Measurements from ENCODE around the gene POU6F2. TPM values are rescaled to one million over a fixed set of nuclear protein-coding genes. Genes with fewer than 3 reads are reported as not detected.
"Not testable (repeated sequence)": the region's sequence is repeated elsewhere in the genome, so short reads cannot be mapped to it uniquely, and the experiment has no call there.

POU6F2 gene
- total RNA-seq, 1 donor from 2014 or later = 0.24 TPM

DNA sequence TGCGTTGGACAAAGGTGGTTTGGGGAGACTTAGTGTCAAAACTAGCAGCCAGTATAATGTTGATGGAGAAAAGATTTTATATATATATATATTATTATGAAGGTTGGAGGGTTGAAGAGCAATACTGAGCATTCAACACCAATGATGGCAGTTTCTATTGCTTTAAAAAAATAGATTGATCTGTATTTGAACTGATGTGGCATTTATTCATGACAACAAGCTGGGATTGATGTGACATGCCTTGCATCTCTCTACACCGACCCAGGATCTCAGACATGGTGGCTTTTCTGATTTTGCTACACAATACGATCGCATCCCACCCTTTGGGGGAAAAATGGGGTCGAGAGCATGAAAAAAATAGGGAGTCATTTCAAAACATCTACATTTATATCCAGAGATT is 175.4 kb downstream of the POU6F2 start:
- ATAC-seq = no peak

DNA sequence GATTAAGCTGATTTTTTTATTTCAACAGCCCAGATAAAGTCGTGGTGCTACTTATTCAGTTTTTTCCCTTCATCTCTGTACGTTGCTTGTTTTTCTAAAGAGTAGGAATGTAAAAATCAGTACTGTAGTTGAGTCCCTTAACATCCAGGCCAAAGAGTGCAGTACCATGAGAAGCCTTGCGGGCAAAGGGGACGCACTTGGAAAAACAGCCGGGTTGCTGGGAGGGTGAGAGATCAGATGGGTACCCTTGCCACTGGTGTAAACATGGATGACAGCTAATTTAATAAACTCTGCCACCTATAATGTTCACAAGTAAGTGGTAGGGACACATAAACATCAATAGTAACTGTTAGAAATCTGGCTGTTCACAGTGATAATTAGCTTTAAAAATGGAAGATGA is 175.9 kb downstream of the POU6F2 start:
- DNase-seq (ENCODE audit: missing footprints) = no peak
- intact Hi-C loops (cut with DNase I) = no loop called here
- ATAC-seq = no peak

More for the DNA sequence above, 175.4 kb downstream of the POU6F2 start:
- DNase-seq (ENCODE audit: missing footprints) = no peak
- intact Hi-C loops (cut with DNase I) = no loop called here

DNA sequence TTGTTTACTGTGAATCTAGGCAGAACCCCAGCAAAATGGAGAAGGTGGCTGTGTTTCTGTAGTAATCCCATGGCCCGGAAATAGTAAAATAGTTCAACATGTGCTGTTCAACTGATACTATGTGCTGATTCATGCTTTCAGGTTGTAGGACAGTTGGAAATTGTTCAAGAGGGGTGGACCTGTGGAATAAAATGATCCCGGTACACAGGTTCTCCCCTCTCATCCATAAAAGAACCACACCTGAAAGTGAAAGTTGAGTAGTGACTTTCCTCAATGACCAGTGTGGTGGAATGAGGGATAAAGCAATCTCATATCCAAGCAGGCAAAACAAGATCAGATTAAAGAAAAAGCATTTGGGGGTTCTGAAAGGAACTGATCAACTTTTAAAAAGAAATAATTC is 177.1 kb downstream of the POU6F2 start:
- intact Hi-C loops (cut with DNase I) = no loop called here
- ATAC-seq = no peak
- DNase-seq (ENCODE audit: missing footprints) = no peak

DNA sequence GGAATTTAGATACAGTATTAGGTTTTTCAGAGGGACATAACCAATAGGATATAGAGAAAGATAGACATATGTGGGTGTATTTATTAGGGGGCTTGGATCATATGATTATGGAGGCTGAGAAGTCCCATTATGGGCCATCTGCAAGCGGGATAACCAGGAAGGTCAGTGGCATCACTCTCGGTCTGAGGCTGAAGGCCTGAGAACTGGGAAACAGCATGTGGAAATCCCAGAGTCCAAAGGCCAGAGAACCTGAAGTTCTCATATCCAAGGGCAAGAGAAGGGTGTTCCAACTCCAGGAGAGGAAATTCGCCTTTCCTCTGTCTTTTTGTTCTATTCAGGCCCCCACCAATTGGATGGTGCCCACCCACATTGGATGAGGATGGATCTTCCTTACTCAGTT is 180.7 kb downstream of the POU6F2 start:
- ATAC-seq = no peak
- DNase-seq (ENCODE audit: missing footprints) = no peak
- intact Hi-C loops (cut with DNase I) = no loop called here

DNA sequence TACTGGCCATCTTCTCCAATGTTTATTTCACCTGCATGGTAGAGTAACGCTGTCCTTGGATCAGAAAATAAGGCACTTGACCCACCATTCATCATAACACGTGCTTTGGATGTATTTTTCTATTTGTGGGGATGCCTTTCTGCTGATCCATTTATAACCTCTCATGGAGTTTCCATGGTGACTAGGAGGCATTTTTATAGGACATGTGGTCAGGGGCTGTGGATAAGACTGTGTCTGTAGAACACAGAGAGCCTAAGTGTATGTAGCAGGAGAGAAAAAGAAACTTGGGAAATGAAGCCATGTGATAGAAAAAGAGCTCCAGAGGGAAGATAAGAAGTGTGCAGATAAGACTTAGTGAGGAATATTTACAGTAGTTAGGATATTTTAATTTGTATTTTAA is 184.2 kb downstream of the POU6F2 start:
- intact Hi-C loops (cut with DNase I) = no loop called here
- DNase-seq (ENCODE audit: missing footprints) = no peak
- ATAC-seq = no peak

DNA sequence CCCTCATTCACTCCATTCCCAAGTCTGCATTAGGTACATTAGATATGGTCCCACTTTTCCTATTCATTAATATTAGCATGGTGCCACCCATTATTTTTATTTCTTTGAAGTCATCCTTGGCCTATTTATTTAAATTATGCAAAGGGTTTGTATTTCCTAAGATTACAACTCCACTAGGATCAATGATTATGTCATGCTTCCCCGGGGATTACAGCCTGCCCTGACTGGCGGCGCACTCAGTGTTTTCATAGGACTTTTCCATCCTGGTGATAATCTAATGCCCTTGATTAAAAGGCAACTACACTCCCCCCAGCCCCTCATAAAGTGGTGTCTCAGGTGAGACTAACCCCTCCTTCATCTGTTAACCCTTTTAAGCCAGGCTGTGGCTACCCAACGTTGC is 187.2 kb downstream of the POU6F2 start:
- ATAC-seq (no peak), DNase-seq (ENCODE audit: missing footprints) (no peak)
- intact Hi-C loops (cut with DNase I) = no loop called here

DNA sequence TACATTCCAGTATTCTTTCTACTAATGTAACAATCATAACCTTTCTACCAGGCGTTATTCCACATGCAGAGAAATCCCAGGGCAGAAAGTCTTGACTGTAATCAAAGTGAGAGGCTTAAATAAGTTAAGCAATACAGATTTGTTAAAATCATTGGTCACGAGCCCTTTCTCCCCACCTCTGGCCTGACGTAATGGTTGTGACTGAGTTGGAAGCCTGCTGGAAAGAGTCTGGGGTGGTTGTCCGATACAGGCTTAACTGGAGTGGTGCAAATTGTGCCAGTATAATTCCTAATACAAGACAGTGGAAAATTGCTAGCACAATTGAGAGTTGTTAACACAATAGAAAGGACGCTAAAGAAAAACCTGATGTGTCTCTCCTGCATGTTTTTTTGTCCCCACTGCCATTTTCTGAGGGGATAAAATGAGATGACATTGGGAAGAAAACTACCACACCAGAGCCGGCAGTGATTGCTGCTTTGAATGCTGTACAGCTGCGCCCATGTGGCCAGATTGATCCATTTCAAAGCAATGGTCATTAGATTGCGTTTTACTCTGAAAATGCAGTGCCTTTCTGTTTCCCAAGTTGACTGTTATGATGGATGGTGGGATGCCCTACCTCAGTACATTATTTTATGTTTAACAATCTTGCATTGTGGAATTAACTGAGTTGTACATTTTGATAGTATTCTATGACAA is 190.8 kb downstream of the POU6F2 start:
- intact Hi-C loops (cut with DNase I) = no loop called here
- ATAC-seq = no peak
- no peak for DNase-seq (ENCODE audit: missing footprints)

DNA sequence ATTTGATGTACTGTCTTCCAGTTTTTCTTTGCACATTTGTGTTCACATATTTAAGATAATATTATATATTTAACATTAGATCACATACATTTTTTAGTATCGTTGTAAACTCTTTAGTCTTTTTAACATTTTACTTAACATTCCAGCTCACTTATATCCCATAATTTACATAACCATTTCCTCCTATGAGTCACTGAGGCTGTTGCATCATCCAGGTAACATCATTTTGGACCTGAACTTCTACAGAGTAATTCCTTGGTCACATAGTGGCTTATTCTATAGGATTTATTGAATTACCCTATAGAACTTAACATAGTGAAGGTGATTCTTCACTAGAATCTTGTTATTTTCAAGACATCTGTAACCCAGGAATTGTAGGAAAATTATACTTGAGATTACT is 194.4 kb downstream of the POU6F2 start:
- intact Hi-C loops (cut with DNase I) = no loop called here
- DNase-seq (ENCODE audit: missing footprints) = no peak

DNA sequence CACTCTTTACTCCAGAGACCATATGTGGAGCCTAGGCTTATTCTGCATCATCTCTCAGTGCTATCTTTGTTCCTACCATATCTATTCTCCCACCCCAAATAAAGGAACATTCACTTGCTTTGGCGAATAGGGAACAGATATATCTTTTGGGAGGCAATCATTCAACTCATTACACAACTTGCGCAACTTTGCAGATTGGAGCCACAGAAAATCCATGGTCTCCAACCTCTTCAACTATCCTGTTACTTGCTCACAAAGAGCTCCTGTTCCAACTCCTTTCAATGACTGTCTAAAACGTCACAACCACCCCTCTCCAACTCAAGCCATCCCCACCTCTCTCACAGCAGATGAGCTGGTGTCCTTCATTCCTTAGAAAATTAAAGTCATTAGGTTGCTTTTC is 203.7 kb downstream of the POU6F2 start:
- intact Hi-C loops (cut with DNase I) = no loop called here
- ATAC-seq (no peak), DNase-seq (ENCODE audit: missing footprints) (no peak)

More for the DNA sequence above, 194.4 kb downstream of the POU6F2 start:
- ATAC-seq = no peak

DNA sequence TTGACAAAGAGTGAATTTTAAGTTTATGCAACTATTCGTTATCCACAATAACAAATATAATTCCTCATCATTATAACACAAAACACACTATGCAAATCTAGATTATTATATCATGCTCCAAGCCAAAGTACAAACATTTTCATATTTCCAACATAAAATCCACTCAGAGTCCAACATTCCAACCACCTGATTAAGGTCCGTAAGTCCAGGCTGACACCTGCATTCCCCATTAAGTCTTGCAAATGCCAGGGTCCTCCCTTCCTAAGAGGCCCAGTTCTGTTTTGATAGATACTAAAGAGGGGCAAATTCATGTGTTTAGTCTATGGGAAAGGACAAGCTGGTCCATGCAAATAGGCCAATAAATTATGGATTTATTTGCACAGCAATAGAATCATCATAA is 206.1 kb downstream of the POU6F2 start:
- no peak for ATAC-seq
- DNase-seq (ENCODE audit: missing footprints) = no peak
- intact Hi-C loops (cut with DNase I) = no loop called here

DNA sequence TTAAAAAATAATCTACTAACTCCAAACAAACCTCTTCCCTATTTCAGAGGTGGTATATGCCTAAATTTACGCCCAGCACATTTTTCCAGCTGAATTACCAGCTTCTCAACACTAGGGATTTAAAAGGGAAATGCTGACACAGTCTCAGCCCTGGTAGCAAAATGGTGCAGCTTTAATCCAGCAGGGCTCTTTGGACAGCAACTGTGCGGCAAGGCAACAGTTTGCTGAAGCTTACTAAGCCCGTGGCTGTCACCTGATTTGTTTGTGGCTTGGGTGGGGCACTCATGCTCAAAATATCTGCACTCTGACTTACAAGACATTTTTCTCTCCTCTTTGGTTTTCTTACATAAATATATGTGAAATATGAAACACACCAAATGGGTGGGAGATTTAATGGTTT is 206.7 kb downstream of the POU6F2 start:
- intact Hi-C loops (cut with DNase I) = no loop called here
- ATAC-seq (no peak), DNase-seq (ENCODE audit: missing footprints) (no peak)

DNA sequence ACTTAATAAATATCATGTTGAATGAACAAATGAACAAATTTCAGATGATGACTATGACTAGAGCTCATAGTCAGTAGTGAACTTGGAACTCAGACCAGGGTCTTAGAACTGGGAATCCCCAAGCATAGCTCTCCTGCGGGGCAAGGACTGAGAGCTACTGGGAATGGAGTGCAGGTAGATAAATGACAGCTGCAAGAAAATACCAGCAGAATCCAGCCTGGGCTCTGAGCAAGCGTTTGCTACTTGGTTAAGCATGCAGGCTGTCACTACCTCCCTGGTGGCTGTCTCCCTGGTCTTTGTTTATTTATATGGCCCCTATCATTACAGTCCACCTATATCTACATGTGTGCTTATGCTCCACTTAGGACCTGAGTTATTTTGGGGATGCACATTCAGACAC is 208.4 kb downstream of the POU6F2 start:
- intact Hi-C loops (cut with DNase I) = no loop called here
- DNase-seq (ENCODE audit: missing footprints) (no peak), ATAC-seq (no peak)

DNA sequence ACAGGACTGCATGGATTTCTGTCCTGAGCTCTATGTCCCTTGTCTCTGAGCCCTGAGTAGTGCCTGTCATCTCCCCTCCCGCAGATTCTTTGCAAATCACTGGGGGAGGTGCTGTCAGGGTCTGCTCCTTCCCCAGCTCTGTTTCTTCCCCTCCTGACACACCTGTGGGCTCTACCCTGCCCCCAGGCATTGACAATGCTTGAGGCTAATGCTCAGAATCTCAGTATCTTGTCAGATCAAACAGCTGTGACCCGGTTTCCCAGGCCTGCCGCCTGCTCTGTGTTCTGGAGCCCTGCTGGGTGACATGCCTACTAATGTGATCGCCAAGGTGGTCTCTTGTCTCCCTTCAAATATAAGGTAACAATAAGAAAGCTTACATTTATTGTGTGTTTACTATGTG is 209.0 kb downstream of the POU6F2 start:
- DNase-seq (ENCODE audit: missing footprints) (no peak), ATAC-seq (no peak)
- intact Hi-C loops (cut with DNase I) = no loop called here

DNA sequence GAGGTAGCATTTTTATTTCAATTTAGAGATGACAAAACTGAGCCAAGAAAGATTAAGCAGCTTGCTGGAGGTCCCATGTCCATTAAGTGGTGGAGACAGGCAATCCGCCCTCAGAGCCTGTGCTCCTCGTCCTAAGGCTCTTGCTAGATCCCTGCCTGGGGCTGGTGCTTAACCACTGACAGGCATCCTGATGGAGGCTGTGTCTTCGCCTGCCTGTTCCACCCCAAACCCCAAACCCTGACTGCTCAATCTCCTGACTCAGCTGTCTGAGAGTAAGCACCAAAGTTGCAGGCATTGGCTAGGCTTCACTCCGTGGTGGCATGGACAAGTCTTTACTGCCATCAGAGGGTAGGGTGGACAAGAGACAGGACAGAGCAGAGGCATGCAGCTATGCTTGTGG is 209.4 kb downstream of the POU6F2 start:
- ATAC-seq (no peak), DNase-seq (ENCODE audit: missing footprints) (no peak)
- intact Hi-C loops (cut with DNase I) = no loop called here

DNA sequence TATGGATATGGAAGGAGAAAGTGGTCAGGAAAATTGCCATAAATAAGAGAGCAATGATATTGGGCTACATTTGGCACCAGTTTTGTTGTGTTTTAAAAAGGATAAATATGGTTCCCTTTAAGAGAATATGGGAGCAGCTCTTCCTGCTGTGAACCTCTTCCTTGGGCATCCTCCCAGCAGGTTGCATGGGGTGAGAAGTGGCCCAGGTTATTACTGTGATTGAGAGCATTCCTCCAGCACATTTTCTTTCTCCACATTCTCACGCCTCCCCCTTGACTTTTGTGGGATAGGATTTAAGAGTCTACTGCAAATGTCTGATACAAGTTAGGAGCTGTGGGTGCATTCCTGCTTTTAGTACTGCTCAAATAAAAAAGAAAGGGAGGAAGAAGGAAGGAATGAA is 214.8 kb downstream of the POU6F2 start:
- intact Hi-C loops (cut with DNase I) = no loop called here
- DNase-seq (ENCODE audit: missing footprints) = no peak
- ATAC-seq = no peak

DNA sequence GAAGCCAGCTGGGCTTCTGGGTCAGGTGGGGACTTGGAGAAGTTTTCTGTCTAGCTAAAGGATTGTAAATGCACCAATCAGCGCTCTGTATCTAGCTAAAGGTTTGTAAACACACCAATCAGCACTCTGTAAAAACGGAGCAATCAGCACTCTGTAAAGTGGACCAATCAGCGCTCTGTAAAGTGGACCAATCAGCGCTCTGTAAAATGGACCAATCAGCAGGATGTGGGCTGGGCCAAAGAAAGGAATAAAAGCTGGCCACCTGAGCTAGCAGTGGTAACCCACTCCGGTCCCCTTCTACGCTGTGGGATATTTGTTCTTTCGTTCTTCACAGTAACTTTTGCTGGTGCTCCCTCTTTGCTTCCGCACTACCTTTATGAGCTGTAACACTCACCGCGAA is 216.7 kb downstream of the POU6F2 start:
- ATAC-seq; DNase-seq (ENCODE audit: missing footprints); intact Hi-C loops (cut with DNase I): not testable (repeated sequence)

DNA sequence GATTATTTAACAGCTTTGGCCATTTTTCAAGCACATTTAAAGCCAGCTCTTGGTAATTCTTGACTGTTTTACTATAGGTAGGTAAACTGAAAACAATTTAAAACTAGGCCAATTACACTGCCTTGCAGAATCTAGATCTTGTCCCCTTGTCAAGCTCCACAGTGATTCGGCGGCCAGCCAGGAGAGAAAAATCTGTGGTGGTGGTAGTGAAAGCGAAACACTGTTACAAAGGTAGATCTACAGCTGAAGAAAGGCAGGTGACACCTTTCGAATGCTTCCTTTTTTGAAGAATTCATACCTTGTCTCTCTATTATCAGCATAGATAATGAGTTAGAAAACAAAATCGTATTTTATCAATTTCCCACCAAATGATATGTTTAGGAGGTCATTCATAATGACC is 218.3 kb downstream of the POU6F2 start:
- DNase-seq (ENCODE audit: missing footprints) (no peak), ATAC-seq (no peak)
- intact Hi-C loops (cut with DNase I) = no loop called here

DNA sequence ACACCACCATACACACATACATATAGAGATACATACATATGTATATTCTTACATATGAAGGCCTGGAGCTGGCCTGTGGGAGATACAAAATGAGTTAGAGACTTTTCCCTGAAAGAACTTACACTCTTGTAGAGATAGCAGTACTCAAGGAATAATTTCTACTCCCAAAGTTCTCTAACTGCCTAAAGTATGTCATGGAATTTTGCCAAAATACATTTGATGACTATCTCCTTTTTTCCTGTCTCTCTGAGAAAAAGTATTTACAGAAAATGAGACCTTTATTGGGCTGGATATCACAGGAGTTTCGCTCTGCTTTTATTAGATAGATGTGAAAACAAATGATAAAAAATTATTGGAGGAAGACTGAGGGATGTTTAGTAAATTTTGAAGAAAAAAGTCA is 220.1 kb downstream of the POU6F2 start:
- intact Hi-C loops (cut with DNase I) = no loop called here
- no peak for ATAC-seq
- no peak for DNase-seq (ENCODE audit: missing footprints)

DNA sequence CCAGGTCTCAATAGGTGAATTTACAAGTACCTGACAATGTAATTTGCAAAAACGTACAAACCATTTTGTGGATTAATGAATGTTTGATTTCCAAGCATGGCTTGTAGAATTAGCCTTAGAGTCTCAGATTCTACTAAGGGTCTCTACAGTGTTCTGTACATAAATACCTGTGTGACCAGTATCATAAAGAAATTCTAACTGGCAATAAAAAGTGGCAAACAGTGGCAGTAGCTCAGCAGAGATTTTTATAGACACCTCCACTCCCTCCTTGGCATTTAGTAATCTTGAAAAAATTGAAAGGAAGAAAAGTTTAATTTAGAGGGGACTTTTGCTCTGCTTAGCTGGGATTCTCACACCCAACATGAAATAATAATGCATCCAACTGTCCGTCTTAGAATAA is 220.8 kb downstream of the POU6F2 start:
- DNase-seq (ENCODE audit: missing footprints) (no peak), ATAC-seq (no peak)
- intact Hi-C loops (cut with DNase I) = no loop called here

DNA sequence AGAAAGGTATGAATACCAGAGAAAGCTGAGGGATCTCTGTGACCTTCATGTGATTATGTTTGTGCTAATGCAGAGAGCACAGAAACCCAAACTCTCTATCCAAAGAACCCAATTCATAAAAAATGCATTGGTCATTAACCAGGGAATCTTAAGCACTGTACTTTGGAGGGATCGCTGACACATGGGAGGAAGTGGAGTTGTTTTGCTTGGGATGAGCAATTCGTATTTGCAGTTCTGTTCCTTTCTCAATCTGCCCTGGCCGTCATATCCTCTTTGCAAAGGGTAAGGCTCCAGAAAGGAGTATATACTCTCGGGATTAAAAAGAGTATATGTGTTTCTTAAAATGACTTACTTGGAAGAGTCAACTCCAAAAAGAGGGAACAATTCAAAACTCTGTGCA is 221.3 kb downstream of the POU6F2 start:
- intact Hi-C loops (cut with DNase I) = no loop called here
- DNase-seq (ENCODE audit: missing footprints) (no peak), ATAC-seq (no peak)

DNA sequence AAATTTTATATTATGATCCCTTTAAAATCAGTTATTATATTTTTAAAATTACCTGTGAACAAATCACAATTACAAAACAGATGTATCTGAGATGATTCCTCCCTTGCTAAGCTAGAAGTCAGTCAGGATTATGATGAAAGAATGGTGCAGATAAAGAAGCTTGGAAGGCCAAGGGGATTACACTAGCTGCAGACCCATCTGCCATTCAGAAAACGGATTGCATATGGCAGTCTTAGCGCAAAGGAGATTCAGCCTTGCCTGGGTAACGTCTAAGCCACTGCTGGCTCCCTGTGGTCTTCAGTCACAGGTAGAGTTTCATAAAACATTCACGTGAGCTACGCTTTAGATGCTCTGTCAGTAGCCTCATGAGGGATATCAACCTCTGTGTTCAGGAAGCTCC is 222.2 kb downstream of the POU6F2 start:
- ATAC-seq = no peak
- intact Hi-C loops (cut with DNase I) = no loop called here

More for the DNA sequence above, 222.2 kb downstream of the POU6F2 start:
- DNase-seq (ENCODE audit: missing footprints) = no peak

All from Right ventricle myocardium inferior (tissue), 1 donor.